Left cardiac atrium (tissue), 4 donors: ENCODE results near the gene SPHKAP. TPM values are rescaled to one million over a fixed set of nuclear protein-coding genes. Genes with fewer than 3 reads are reported as not detected.
"Not testable (repeated sequence)": the region's sequence is repeated elsewhere in the genome, so short reads cannot be mapped to it uniquely, and the experiment has no call there.

Source experiments
- ATAC-seq, 2 donors: fragments of 200-7000 bp; cut with Tn5 transposase; one replicate each; pipeline ENCODE4 v1.9.1; 2020; ENCODE audit warnings: mild to moderate bottlenecking in 2 of 2, moderate library complexity in 2 of 2
- DNase-seq: peaks from one replicate; pipeline ENCODE4 v3.0.0-alpha.2; 2020
- intact Hi-C, 2 donors: fragments of 100-400 bp; cut with DNase I; formaldehyde crosslinking; loops; one replicate each; pipeline versions ENCODE4 v1.14.1 to v1.15.1; 2022 to 2023
- total RNA-seq, 2 donors: library from RNA; stranded (reverse); fragmentation: NEBNext Ultra II Directional; extraction: Animal tissue kit (Norgen Biotek cat#: 25700); gene quantifications; one replicate each; pipeline ENCODE4 v1.2.1, GENCODE V29; 2021
- donor health status: DM: no; HTN: yes; CAD: no.
- donor health status: DM: no; HTN: yes; CAD: no; lungs with severe emphysema.
- donor health status: DM: yes; HTN: yes; CAD: no.
- donor health status: Dilated cardiomyopathy.

SPHKAP gene
- total RNA-seq, 2 donors from 2014 or later, result 28.1 to 59.2 TPM

GRCh38 chr2:227936249-227936648, 245.2 kb downstream of the SPHKAP start:
- ATAC-seq, DNase-seq, intact Hi-C loops: not testable (repeated sequence)

GRCh38 chr2:227933884-227934283, 247.6 kb downstream of the SPHKAP start:
- intact Hi-C loops, result no loop called here
- DNase-seq (no peak), ATAC-seq (no peak)

- DNase-seq, result no peak
- ATAC-seq, result no peak
- intact Hi-C loops, result no loop called here
Observed at GRCh38 chr2:227932403-227932802, 249.1 kb downstream of the SPHKAP start.

- intact Hi-C loops, result no loop called here
- ATAC-seq (no peak), DNase-seq (no peak)
Observed at GRCh38 chr2:227932001-227932400, 249.5 kb downstream of the SPHKAP start.
